Testis (tissue), 2 donors: ENCODE results near the gene ZNRF4.

Experiments used
- POLR2A ChIP-seq: fragments of 450-650 bp; IDR thresholded peaks from one replicate; pipeline ENCODE4 v1.6.1; 2017; ENCODE audit warnings: antibody characterized with exemption, mild to moderate bottlenecking, moderate library complexity
- TF ChIP-seq, protein P1 (sequence below), 3 experiments: fragments of 450-650 bp in 2 of 3; fragments of 200-600 bp in 1 of 3; sonication (generic) in 1 of 3; IDR thresholded peaks; one replicate each; pipeline ENCODE4 v1.5.1; 2016 to 2019; ENCODE audit warnings: antibody characterized with exemption in 3 of 3, mild to moderate bottlenecking in 2 of 3, moderate library complexity in 1 of 3

DNA sequence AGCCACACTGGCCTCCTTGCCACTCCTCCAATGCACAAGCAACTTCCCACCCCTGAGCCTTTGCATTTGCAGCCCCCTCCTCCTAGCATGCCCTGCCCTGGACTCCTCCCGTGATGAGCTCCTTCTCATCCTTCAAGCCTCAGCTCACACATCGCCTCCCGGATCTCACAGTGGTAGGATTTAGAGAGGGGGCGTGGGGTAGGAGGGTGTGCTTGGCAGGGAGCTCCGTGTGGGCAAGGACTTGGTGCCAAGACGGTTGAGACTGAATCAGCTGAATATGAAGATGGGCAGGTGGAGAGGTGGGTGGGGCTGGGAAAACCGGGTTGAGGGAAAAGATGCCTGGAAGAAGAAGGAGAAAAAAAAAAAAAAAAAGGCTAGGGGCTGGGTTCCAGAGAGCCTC, 48.4 kb upstream of the ZNRF4 start:
- TF ChIP-seq POLR2A: no peak
- TF ChIP-seq, protein P1, sequence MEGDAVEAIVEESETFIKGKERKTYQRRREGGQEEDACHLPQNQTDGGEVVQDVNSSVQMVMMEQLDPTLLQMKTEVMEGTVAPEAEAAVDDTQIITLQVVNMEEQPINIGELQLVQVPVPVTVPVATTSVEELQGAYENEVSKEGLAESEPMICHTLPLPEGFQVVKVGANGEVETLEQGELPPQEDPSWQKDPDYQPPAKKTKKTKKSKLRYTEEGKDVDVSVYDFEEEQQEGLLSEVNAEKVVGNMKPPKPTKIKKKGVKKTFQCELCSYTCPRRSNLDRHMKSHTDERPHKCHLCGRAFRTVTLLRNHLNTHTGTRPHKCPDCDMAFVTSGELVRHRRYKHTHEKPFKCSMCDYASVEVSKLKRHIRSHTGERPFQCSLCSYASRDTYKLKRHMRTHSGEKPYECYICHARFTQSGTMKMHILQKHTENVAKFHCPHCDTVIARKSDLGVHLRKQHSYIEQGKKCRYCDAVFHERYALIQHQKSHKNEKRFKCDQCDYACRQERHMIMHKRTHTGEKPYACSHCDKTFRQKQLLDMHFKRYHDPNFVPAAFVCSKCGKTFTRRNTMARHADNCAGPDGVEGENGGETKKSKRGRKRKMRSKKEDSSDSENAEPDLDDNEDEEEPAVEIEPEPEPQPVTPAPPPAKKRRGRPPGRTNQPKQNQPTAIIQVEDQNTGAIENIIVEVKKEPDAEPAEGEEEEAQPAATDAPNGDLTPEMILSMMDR (IDR thresholded peaks at IDR 0.05): no peak
